T-cell (primary cell): ENCODE data around the gene OCSTAMP. TPM values are rescaled to one million over a fixed set of nuclear protein-coding genes. Genes with fewer than 3 reads are reported as not detected.

Experiments
- ATAC-seq, 4 experiments: fragments of 200-7000 bp in 3 of 4; fragments of 150-1000 bp in 1 of 4; cut with Tn5 transposase; replicated peaks in 1 of 4; 1 replicate in 3 of 4; 2 replicates in 1 of 4; pipeline ENCODE4 v1.10.0; 2021; ENCODE audit warnings: moderate library complexity in 3 of 4, mild to moderate bottlenecking in 2 of 4, moderate number of reproducible peaks in 1 of 4
- CTCF ChIA-PET, 2 donors: fragments of 300-600 bp; sonication (Branson Sonifier 250); formaldehyde crosslinking; loops; one replicate each; lab custom pipeline; 2022; ENCODE audit warnings: antibody characterized with exemption in 2 of 2; lab: Charles Lee
- POLR2A ChIA-PET, 2 donors: fragments of 300-600 bp; sonication (Branson Sonifier 250); formaldehyde crosslinking; loops; one replicate each; lab custom pipeline; 2022; ENCODE audit warnings: antibody characterized with exemption in 2 of 2; lab: Charles Lee
- DNase-seq, 35 experiments: peaks; one replicate each; pipeline versions ENCODE4 v3.0.0 to v3.0.0-alpha.2; 2013 to 2023
- H3K27ac ChIP-seq: one replicate; pipeline ENCODE4 v1.5.1; 2013; ENCODE audit warnings: low read length
- H3K27me3 ChIP-seq, 2 experiments: replicated peaks in 1 of 2; 1 replicate in 1 of 2; 2 replicates in 1 of 2; pipeline versions ENCODE4 v1.6.1 to v1.7.0; 2013; ENCODE audit warnings: low read length in 1 of 2, mixed read lengths in 1 of 2; ENCODE audit not compliant: control insufficient read depth in 2 of 2, insufficient read depth in 2 of 2; ENCODE audit errors: extremely low read depth in 1 of 2
- H3K36me3 ChIP-seq, 2 donors: 1 replicate in 1 of 2; 2 replicates in 1 of 2; pipeline versions ENCODE4 v1.6.1 to v1.7.0; 2013; ENCODE audit warnings: low read length in 1 of 2; ENCODE audit not compliant: control insufficient read depth in 2 of 2, insufficient read depth in 1 of 2; ENCODE audit errors: extremely low read depth in 1 of 2
- H3K4me1 ChIP-seq, 2 experiments: 1 replicate in 1 of 2; 2 replicates in 1 of 2; pipeline versions ENCODE4 v1.6.1 to v1.7.0; 2013; ENCODE audit warnings: low read length in 2 of 2, mixed read lengths in 1 of 2; ENCODE audit not compliant: insufficient read depth in 2 of 2, control insufficient read depth in 1 of 2; ENCODE audit errors: extremely low read depth in 1 of 2
- H3K4me3 ChIP-seq, 2 donors: 1 replicate in 1 of 2; 2 replicates in 1 of 2; pipeline versions ENCODE4 v1.5.1 to v1.7.0; 2013; ENCODE audit warnings: mild to moderate bottlenecking in 2 of 2, low read length in 1 of 2, moderate library complexity in 1 of 2; ENCODE audit not compliant: control insufficient read depth in 1 of 2; ENCODE audit errors: extremely low read depth in 1 of 2
- H3K9me3 ChIP-seq: 2 replicates; pipeline ENCODE4 v1.7.0; 2013
- H3K27ac Mint-ChIP-seq, 2 donors: one replicate each; pipeline ENCODE4 v1.8.0; 2020 to 2021; ENCODE audit warnings: mild to moderate bottlenecking in 2 of 2, mixed read lengths in 2 of 2
- H3K27me3 Mint-ChIP-seq, 2 donors: one replicate each; pipeline ENCODE4 v1.8.0; 2021 to 2022; ENCODE audit warnings: mixed read lengths in 2 of 2
- H3K36me3 Mint-ChIP-seq: one replicate; pipeline ENCODE4 v1.8.0; 2021; ENCODE audit warnings: mixed read lengths
- H3K4me1 Mint-ChIP-seq, 3 donors: one replicate each; pipeline ENCODE4 v1.8.0; 2020 to 2022; ENCODE audit warnings: mixed read lengths in 3 of 3, mild to moderate bottlenecking in 1 of 3
- H3K4me3 Mint-ChIP-seq, 3 donors: one replicate each; pipeline ENCODE4 v1.8.0; 2020 to 2022; ENCODE audit warnings: mild to moderate bottlenecking in 3 of 3, mixed read lengths in 3 of 3, moderate library complexity in 3 of 3
- H3K9me3 Mint-ChIP-seq, 3 donors: one replicate each; pipeline ENCODE4 v1.8.0; 2020 to 2022; ENCODE audit warnings: mixed read lengths in 3 of 3
- WGBS: methylation state at CpG from one replicate; pipeline ENCODE4 v1.1.5; 2013; ENCODE audit warnings: missing lambda C conversion rate; ENCODE audit not compliant: insufficient coverage; 5-methylcytosine and 5-hydroxymethylcytosine counted together
- total RNA-seq, 35 experiments: library from RNA in 6 of 35; stranded (reverse) in 6 of 35; fragments of 120-200 nt in 1 of 35; gene quantifications; one replicate each; pipeline versions ENCODE4 v1.2.1 to v1.2.4 and lab custom pipeline; 2013 to 2026

OCSTAMP gene
- total RNA-seq, 5 donors from 2014 or later (not counting 1 experiment from before 2014, with no cell fraction given) = not detected

GRCh38 chr20:46569961-46570360 is 19.5 kb upstream of the OCSTAMP start:
- no CpG with 5 or more reads among the region's 5 CpGs for WGBS
- POLR2A ChIA-PET = no interaction called here
- Histone ChIP-seq H3K4me1 (no peaks in the 10 kb centered on the region), H3K27me3 (peaks cover 0 to 15% of the 10 kb centered on the region in 2 experiments), H3K9me3 (no peaks in the 10 kb centered on the region), H3K4me3 (no peak overlapping the region), H3K36me3 (no peaks in the 10 kb centered on the region), H3K27ac (no peak overlapping the region)
- no peaks in the 10 kb centered on the region for H3K4me1 Mint-ChIP-seq
- ATAC-seq (no peak), DNase-seq (no peak)
- peaks cover 10 to 26% of the 10 kb centered on the region in 2 donors for H3K27me3 Mint-ChIP-seq
- no peaks in the 10 kb centered on the region for H3K36me3 Mint-ChIP-seq
- CTCF ChIA-PET = no interaction called here
- no peak overlapping the region for H3K27ac Mint-ChIP-seq
- no peak overlapping the region for H3K4me3 Mint-ChIP-seq
- H3K9me3 Mint-ChIP-seq = no peaks in the 10 kb centered on the region

GRCh38 chr20:46568570-46569129 is 18.2 kb upstream of the OCSTAMP start:
- Histone ChIP-seq H3K4me1 (no peaks in the 10 kb centered on the region), H3K27me3 (peaks cover 0 to 22% of the 10 kb centered on the region in 2 experiments), H3K9me3 (no peaks in the 10 kb centered on the region), H3K36me3 (no peaks in the 10 kb centered on the region), H3K4me3 (no peak overlapping the region), H3K27ac (no peak overlapping the region)
- no peak for ATAC-seq
- H3K9me3 Mint-ChIP-seq = no peaks in the 10 kb centered on the region
- DNase-seq = no peak
- H3K27ac Mint-ChIP-seq = no peak overlapping the region
- H3K4me3 Mint-ChIP-seq = no peak overlapping the region
- H3K36me3 Mint-ChIP-seq = no peaks in the 10 kb centered on the region
- H3K27me3 Mint-ChIP-seq = peaks cover 9 to 19% of the 10 kb centered on the region in 2 donors
- ChIA-PET POLR2A (no interaction called here), CTCF (no interaction called here)
- 70% methylated on average over 7 of the region's 10 CpGs for WGBS
- no peaks in the 10 kb centered on the region for H3K4me1 Mint-ChIP-seq

GRCh38 chr20:46566125-46566524 is 15.7 kb upstream of the OCSTAMP start:
- DNase-seq (no peak), ATAC-seq (no peak)
- no peaks in the 10 kb centered on the region for H3K9me3 Mint-ChIP-seq
- Histone ChIP-seq H3K36me3 (no peaks in the 10 kb centered on the region), H3K27me3 (peaks cover 0 to 28% of the 10 kb centered on the region in 2 experiments), H3K4me3 (no peak overlapping the region), H3K4me1 (peaks cover 0 to 4% of the 10 kb centered on the region in 2 experiments), H3K27ac (no peak overlapping the region), H3K9me3 (no peaks in the 10 kb centered on the region)
- H3K4me3 Mint-ChIP-seq = no peak overlapping the region
- WGBS = 70% methylated on average over 2 of the region's 10 CpGs
- no peak overlapping the region for H3K27ac Mint-ChIP-seq
- H3K27me3 Mint-ChIP-seq = peaks cover 6 to 17% of the 10 kb centered on the region in 2 donors
- CTCF ChIA-PET = no interaction called here
- H3K36me3 Mint-ChIP-seq = no peaks in the 10 kb centered on the region
- POLR2A ChIA-PET = no interaction called here
- no peaks in the 10 kb centered on the region for H3K4me1 Mint-ChIP-seq

- H3K4me1 ChIP-seq = peaks cover 0 to 4% of the 10 kb centered on the region in 2 experiments
- POLR2A ChIA-PET = no interaction called here
- DNase-seq (no peak), ATAC-seq (no peak)
- no peak overlapping the region for H3K27ac ChIP-seq
- Mint-ChIP-seq H3K27me3 (peaks cover 6 to 13% of the 10 kb centered on the region in 2 donors), H3K4me1 (peaks cover 0 to 8% (median 0%) of the 10 kb centered on the region in 3 donors), H3K9me3 (no peaks in the 10 kb centered on the region), H3K36me3 (no peaks in the 10 kb centered on the region), H3K4me3 (no peak overlapping the region), H3K27ac (no peak overlapping the region)
- CTCF ChIA-PET = no interaction called here
- no peaks in the 10 kb centered on the region for H3K9me3 ChIP-seq
- H3K4me3 ChIP-seq = no peak overlapping the region
- H3K27me3 ChIP-seq = peaks cover 0 to 28% of the 10 kb centered on the region in 2 experiments
- WGBS = 84% methylated on average over 3 of the region's 7 CpGs
- H3K36me3 ChIP-seq = no peaks in the 10 kb centered on the region
Observed at GRCh38 chr20:46564241-46564957, 13.9 kb upstream of the OCSTAMP start.

- H3K27ac ChIP-seq = no peak overlapping the region
- Mint-ChIP-seq H3K27ac (no peak overlapping the region), H3K4me1 (peaks cover 0 to 8% (median 0%) of the 10 kb centered on the region in 3 donors), H3K4me3 (no peak overlapping the region), H3K36me3 (no peaks in the 10 kb centered on the region), H3K27me3 (peaks cover 6 to 13% of the 10 kb centered on the region in 2 donors), H3K9me3 (no peaks in the 10 kb centered on the region)
- peaks cover 0 to 28% of the 10 kb centered on the region in 2 experiments for H3K27me3 ChIP-seq
- WGBS = 83% methylated on average over 2 of the region's 2 CpGs
- no peak for DNase-seq
- no peak for ATAC-seq
- no peak overlapping the region for H3K4me3 ChIP-seq
- H3K9me3 ChIP-seq = no peaks in the 10 kb centered on the region
- no peaks in the 10 kb centered on the region for H3K36me3 ChIP-seq
- H3K4me1 ChIP-seq = peaks cover 0 to 4% of the 10 kb centered on the region in 2 experiments
- POLR2A ChIA-PET = no interaction called here
- CTCF ChIA-PET = no interaction called here
Observed at GRCh38 chr20:46563860-46564221, 13.4 kb upstream of the OCSTAMP start.

- no peaks in the 10 kb centered on the region for H3K36me3 ChIP-seq
- WGBS = 80% methylated on average over 15 of the region's 16 CpGs
- Mint-ChIP-seq H3K27me3 (peaks cover 6 to 13% of the 10 kb centered on the region in 2 donors), H3K9me3 (no peaks in the 10 kb centered on the region), H3K4me1 (peaks cover 0 to 8% (median 0%) of the 10 kb centered on the region in 3 donors), H3K27ac (no peak overlapping the region), H3K36me3 (no peaks in the 10 kb centered on the region), H3K4me3 (no peak overlapping the region)
- no peaks in the 10 kb centered on the region for H3K9me3 ChIP-seq
- peaks cover 0 to 24% of the 10 kb centered on the region in 2 experiments for H3K27me3 ChIP-seq
- no peak overlapping the region for H3K27ac ChIP-seq
- ATAC-seq = no peak
- H3K4me1 ChIP-seq = peaks cover 0 to 4% of the 10 kb centered on the region in 2 experiments
- DNase-seq = no peak
- no peak overlapping the region for H3K4me3 ChIP-seq
- ChIA-PET POLR2A (no interaction called here), CTCF (no interaction called here)
Observed at GRCh38 chr20:46563170-46563859, 12.9 kb upstream of the OCSTAMP start.
